ENCODE data around the gene ATP5ME. TPM values are rescaled to one million over a fixed set of nuclear protein-coding genes. Genes with fewer than 3 reads are reported as not detected.

Gene ATP5ME
- total RNA-seq, 2 experiments from 2014 or later: 184 to 191 TPM

DNA sequence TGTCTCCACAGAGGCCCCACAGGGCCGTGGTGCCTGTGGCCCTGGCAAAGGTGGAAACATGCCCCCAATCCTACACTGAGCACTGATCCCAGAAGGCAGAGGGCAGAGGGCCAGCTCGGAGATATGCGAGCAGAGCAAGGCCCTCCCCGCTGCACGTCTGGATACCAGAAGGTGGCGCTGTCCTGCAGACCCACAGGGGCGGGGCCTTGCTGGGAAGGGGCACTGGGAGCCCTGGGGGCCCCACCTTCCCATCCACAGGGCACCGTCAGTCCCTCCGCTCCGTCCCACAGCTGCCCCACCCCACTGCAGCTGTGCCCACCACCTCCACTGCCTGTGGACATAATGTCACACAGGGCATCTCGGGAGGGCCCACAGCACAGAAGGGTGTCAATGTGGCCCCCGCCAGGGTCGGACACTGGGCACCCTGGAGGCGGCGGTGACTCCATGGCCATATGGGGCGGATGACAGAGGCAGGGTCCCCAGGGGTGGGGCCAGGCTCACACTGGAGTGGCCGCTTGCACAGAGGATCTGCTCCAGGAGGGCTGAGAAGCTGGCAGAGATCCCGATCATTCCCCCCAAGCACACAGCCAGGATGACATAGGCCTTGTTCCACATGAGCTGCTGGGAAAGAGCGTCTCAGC, 10.0 kb upstream of the ATP5ME start:
- H3K27ac Mint-ChIP-seq: no peak overlapping the region
- H3K4me1 Mint-ChIP-seq: peaks cover 8% of the 10 kb centered on the region
- H3K9me3 Mint-ChIP-seq: no peaks in the 10 kb centered on the region
- DNase-seq (peak; percentile 67), ATAC-seq (ENCODE audit: low read depth) (peak; percentile 3)
- POLR2A ChIA-PET: interaction anchor here (0.5 to 1.3 kb wide), 4 partner anchors 10 to 186 kb away, joined by 3 to 4 read pairs (median 4); partner anchors contain the start of genes ATP5ME and MYL5
- no peak overlapping the region for H3K4me3 Mint-ChIP-seq
- H3K27me3 Mint-ChIP-seq: peaks cover 2% of the 10 kb centered on the region
- no peaks in the 10 kb centered on the region for H3K36me3 Mint-ChIP-seq

- peaks cover 2% of the 10 kb centered on the region for H3K27me3 Mint-ChIP-seq
- H3K36me3 Mint-ChIP-seq: no peaks in the 10 kb centered on the region
- H3K4me1 Mint-ChIP-seq: peaks cover 8% of the 10 kb centered on the region
- DNase-seq: no peak
- H3K9me3 Mint-ChIP-seq: no peaks in the 10 kb centered on the region
- no peak overlapping the region for H3K4me3 Mint-ChIP-seq
- POLR2A ChIA-PET: interaction anchor here (1.0 to 1.3 kb wide), 3 partner anchors 9 to 86 kb away, joined by 3 to 4 read pairs (median 4); partner anchors contain the start of genes ATP5ME and MYL5
- no peak overlapping the region for H3K27ac Mint-ChIP-seq
- no peak for ATAC-seq (ENCODE audit: low read depth)
Observed at GRCh38 chr4:683247-683897, 9.3 kb upstream of the ATP5ME start.

DNA sequence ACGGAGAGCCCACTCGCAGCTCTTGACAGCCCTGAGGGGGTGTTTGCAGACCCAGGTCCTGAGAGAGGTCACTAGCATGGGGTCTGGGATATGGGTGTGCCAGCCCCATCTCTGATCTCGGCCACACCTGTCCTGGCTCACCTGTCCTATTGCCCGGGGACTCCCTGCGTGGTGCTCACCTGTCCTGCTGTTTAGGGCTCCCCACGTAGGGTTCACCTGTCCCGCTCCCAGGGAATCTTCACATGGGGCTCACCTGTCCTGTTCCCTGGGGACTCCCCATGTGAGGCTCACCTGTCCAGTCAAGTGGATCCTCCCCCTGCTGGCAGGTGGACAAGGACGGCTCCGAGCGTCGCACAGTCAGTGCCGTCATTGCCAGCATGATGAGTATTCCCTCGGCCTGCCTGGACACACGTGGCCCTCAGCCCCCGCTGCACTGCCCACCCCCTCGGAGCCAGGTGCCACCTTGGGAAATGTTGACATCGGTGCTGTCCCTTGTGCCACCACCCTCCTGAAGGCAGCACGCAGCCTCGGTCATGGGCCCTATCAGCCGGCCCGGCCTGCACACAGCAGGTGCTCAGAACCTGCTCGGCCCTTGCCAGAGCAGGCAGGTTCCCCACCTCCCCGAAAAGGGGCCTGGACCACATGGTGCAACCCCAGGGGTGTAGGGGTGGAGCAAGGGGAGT, 8.6 kb upstream of the ATP5ME start:
- DNase-seq (peak; percentile 36), ATAC-seq (ENCODE audit: low read depth) (no peak)
- Mint-ChIP-seq H3K36me3 (no peaks in the 10 kb centered on the region), H3K9me3 (no peaks in the 10 kb centered on the region), H3K27me3 (peaks cover under 1% of the 10 kb centered on the region), H3K4me3 (no peak overlapping the region), H3K4me1 (peaks cover 8% of the 10 kb centered on the region), H3K27ac (no peak overlapping the region)
- POLR2A ChIA-PET: no interaction called here

- Mint-ChIP-seq H3K27me3 (no peaks in the 10 kb centered on the region), H3K4me3 (peak overlapping the region; percentile 58), H3K9me3 (no peaks in the 10 kb centered on the region), H3K27ac (peak overlapping the region; percentile 34), H3K4me1 (peaks cover 8% of the 10 kb centered on the region), H3K36me3 (no peaks in the 10 kb centered on the region)
- ATAC-seq (ENCODE audit: low read depth) (no peak), DNase-seq (peak; percentile 73)
- POLR2A ChIA-PET: interaction anchor here (0.8 to 0.9 kb wide), 2 partner anchors 100 to 557 kb away, joined by 3 read pairs; partner anchors contain the start of gene ZNF718
Observed at GRCh38 chr4:681736-682451, 7.8 kb upstream of the ATP5ME start.

DNA sequence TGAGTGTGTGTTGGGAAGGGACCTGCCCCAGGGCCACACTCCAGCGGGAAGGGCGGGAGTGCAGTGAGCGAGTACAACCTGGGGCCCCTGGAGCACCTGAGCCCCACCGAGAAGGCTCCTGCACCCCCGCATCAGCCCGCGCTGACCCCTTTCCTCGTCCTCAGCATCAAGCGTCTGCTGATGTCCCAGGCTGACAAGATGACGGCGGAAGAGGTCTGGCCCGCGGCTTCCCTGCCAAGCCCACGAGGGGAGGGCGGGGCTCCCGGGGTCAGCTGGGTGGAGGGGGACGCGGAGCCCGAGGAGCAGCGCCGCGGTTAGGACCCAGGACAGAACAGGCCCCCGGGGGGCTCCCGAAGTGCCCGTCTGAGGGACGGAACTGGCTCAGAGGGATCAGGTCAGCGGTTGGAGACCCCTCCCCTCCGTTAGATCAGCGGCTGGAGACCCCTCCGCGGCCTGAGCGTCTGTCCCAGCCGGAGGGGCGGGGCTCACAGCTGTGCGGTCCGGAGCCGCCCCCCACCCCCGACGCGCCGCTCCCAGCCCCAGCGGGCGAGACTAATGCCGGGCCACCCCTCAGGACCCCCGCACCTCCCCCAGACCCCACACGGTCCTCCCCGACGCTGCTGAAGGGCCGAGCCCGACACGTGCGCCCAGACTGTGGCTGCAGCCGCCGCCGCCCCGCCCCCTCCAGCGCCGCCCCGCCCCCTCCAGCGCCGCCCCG, 7.0 kb upstream of the ATP5ME start:
- Mint-ChIP-seq H3K4me3 (peak overlapping the region; percentile 75), H3K4me1 (peaks cover 8% of the 10 kb centered on the region), H3K27ac (peak overlapping the region; percentile 78), H3K9me3 (no peaks in the 10 kb centered on the region), H3K36me3 (no peaks in the 10 kb centered on the region), H3K27me3 (no peaks in the 10 kb centered on the region)
- DNase-seq (peak; percentile 83), ATAC-seq (ENCODE audit: low read depth) (peak; percentile 77)
- POLR2A ChIA-PET: interaction anchor here (0.7 to 1.5 kb wide), 7 partner anchors 8 to 557 kb away, joined by 3 to 7 read pairs (median 3); partner anchors contain the start of genes GAK, SLC49A3, TMEM175 and ZNF718

GRCh38 chr4:680551-680927, 6.5 kb upstream of the ATP5ME start:
- Mint-ChIP-seq H3K9me3 (no peaks in the 10 kb centered on the region), H3K36me3 (no peaks in the 10 kb centered on the region), H3K27me3 (no peaks in the 10 kb centered on the region), H3K4me3 (peak overlapping the region; percentile 75), H3K4me1 (peaks cover 8% of the 10 kb centered on the region), H3K27ac (peak overlapping the region; percentile 78)
- DNase-seq: no peak
- POLR2A ChIA-PET: interaction anchor here (1.0 to 1.5 kb wide), 4 partner anchors 9 to 207 kb away, joined by 3 to 7 read pairs (median 3); partner anchors contain the start of gene SLC49A3
- ATAC-seq (ENCODE audit: low read depth): peak; percentile 46

DNA sequence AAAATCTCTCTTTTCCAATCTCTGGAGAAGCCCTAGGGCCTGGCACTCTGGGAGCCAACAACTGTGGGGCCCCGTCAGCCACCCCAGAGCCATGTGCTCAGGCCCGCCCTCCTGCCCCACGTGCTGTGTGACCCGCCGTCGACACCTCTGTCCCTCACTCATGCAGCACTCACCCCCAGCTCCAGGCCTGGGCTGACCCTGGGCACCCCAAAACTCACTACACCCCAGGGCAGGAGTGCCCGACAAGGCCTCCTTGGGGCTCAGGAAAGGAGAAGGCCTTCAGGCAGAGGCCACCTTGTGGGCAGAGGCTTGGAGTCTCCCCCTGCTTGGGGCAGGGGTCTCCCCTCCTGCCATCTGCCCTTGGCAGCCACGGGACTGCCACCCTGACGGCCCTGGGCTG, 6.0 kb upstream of the ATP5ME start:
- H3K4me1 Mint-ChIP-seq: peaks cover 8% of the 10 kb centered on the region
- H3K36me3 Mint-ChIP-seq: no peaks in the 10 kb centered on the region
- H3K27ac Mint-ChIP-seq: peak overlapping the region; percentile 78
- no peak for ATAC-seq (ENCODE audit: low read depth)
- peak overlapping the region; percentile 75 for H3K4me3 Mint-ChIP-seq
- POLR2A ChIA-PET: interaction anchor here (1.0 to 1.5 kb wide), 4 partner anchors 9 to 206 kb away, joined by 3 to 7 read pairs (median 3); partner anchors contain the start of gene SLC49A3
- H3K9me3 Mint-ChIP-seq: no peaks in the 10 kb centered on the region
- peak; percentile 36 for DNase-seq
- no peaks in the 10 kb centered on the region for H3K27me3 Mint-ChIP-seq

GRCh38 chr4:679629-680028, 5.6 kb upstream of the ATP5ME start:
- H3K4me1 Mint-ChIP-seq: peaks cover 8% of the 10 kb centered on the region
- no peak overlapping the region for H3K4me3 Mint-ChIP-seq
- no peaks in the 10 kb centered on the region for H3K36me3 Mint-ChIP-seq
- H3K27ac Mint-ChIP-seq: no peak overlapping the region
- ATAC-seq (ENCODE audit: low read depth) (no peak), DNase-seq (no peak)
- POLR2A ChIA-PET: no interaction called here
- no peaks in the 10 kb centered on the region for H3K9me3 Mint-ChIP-seq
- H3K27me3 Mint-ChIP-seq: no peaks in the 10 kb centered on the region

DNA sequence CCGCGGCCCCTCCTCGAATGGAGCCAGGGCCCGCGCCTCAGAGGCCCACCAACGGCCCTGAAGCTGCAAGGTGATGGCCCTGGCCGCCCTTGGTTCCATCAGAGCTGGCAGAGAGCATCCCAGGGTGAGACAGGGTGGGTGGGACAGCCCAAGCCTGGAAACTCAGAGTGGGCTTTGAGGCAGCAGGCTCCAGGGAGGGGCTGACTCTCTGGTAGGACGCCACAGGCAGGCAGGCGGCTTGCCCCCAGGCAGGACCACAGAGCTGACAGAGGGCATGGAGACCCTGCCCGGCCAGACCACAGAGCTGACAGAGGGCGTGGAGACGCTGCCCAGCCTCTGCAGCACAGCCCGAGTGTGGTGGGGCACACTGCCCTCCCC, 5.0 kb upstream of the ATP5ME start:
- H3K27ac Mint-ChIP-seq: no peak overlapping the region
- POLR2A ChIA-PET: no interaction called here
- ATAC-seq (ENCODE audit: low read depth): no peak
- H3K27me3 Mint-ChIP-seq: no peaks in the 10 kb centered on the region
- no peaks in the 10 kb centered on the region for H3K36me3 Mint-ChIP-seq
- peaks cover 8% of the 10 kb centered on the region for H3K4me1 Mint-ChIP-seq
- no peaks in the 10 kb centered on the region for H3K9me3 Mint-ChIP-seq
- peak; percentile 30 for DNase-seq
- H3K4me3 Mint-ChIP-seq: no peak overlapping the region

DNA sequence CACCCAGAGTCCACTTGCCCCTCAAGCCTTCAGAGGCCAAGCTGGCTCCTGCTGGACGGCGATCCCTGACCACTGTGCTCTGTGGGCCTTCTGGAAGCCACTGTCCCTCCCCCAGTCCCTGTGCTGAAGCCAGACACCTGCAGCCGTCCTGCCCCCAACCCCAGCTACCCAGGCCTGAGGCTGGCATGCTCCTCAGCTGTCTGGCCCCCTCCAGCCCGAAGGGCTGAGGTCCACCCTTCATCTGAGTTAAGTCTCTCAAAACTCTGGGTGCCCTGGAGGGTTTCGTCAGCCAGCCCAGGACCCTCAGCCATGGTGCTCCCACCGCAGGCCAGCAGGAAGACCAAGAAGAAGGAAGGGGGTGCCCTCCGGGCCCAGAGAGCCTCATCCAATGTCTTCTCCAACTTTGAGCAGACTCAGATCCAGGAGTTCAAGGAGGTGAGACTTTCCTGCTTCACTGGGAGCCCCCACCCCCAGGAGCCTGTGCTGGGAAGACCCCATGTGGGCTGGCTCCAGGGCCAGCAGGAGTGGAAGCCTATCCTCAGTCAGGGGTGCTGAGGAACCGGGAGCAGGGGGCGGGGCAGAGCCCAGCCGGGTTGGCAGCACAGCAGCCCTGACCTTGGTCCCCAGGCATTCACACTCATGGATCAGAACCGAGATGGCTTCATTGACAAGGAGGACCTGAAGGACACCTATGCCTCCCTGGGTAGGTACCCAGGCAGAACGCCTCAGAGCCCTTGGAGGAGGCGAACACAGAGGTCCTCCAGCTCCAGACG, 4.4 kb upstream of the ATP5ME start:
- DNase-seq (peak; percentile 28), ATAC-seq (ENCODE audit: low read depth) (no peak)
- Mint-ChIP-seq H3K36me3 (no peaks in the 10 kb centered on the region), H3K4me3 (no peak overlapping the region), H3K4me1 (peaks cover 8% of the 10 kb centered on the region), H3K27ac (no peak overlapping the region), H3K27me3 (no peaks in the 10 kb centered on the region), H3K9me3 (no peaks in the 10 kb centered on the region)
- POLR2A ChIA-PET: no interaction called here

DNA sequence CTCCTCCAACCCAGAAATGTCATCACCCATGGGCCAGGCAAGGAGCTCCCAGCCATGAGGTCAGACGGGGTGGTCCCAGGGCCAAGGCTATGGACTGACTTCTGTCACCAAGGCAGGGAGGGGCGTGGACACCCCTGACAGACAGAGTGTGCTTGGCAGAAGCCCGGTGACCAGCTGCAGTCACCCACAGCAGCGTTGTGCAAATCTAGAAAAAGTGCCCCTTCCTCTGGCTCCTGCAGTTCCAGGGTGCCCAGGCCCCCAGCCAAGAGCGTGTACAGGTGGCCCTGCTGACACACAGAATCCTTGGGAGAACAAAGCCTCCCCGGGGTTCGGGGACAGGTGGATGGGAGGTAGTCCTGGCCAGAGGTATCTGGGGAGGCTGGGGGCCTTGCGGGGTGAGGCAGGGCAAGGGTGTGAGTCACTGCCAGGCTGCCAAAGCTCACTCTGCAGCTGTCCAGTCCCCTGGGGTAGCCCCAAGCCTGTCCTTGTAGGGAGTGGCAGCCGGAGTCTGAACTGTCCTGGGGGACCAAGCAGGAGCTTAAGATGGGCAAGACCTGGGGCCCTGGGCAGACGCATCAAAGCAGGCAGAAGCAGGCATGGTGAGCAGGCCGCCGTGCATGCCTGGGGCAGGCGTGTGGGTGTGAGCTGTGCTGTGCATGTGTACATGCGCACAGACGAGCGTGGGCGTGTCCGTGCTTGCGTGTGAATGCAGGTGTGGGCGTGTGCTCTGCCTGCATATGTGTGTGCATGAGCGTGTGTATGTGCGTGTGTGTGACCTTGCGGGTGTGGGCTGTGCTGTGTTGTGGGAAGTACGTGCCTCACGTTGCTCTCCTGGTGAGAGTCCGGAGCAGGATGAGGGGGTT, 3.6 kb upstream of the ATP5ME start:
- DNase-seq (peak; percentile 34), ATAC-seq (ENCODE audit: low read depth) (no peak)
- Mint-ChIP-seq H3K27ac (peak overlapping the region; percentile 34), H3K27me3 (no peaks in the 10 kb centered on the region), H3K9me3 (no peaks in the 10 kb centered on the region), H3K36me3 (no peaks in the 10 kb centered on the region), H3K4me1 (peaks cover 14% of the 10 kb centered on the region), H3K4me3 (no peak overlapping the region)
- POLR2A ChIA-PET: no interaction called here
